SK-N-SH (cell line): ENCODE data around the gene IBTK. TPM values are rescaled to one million over a fixed set of nuclear protein-coding genes. Genes with fewer than 3 reads are reported as not detected.
"Not testable (repeated sequence)": the region's sequence is repeated elsewhere in the genome, so short reads cannot be mapped to it uniquely, and the experiment has no call there.

ENCODE experiments used
- CTCF ChIA-PET: fragments of 300-600, 350-600 bp; formaldehyde crosslinking; extraction: SDS; loops from one replicate; lab custom pipeline; 2021; lab: Yijun Ruan, JAX
- POLR2A ChIA-PET: fragments of 350-600 bp; sonication (Branson Sonifier 250); formaldehyde crosslinking; extraction: SDS; loops from one replicate; lab custom pipeline; 2020; ENCODE audit warnings: antibody characterized with exemption, inconsistent platforms; lab: Yijun Ruan, JAX
- DNase-seq: peaks from one replicate; pipeline ENCODE4 v3.0.0; 2012
- H2AFZ ChIP-seq: fragments of 200-600 bp; sonication (generic); 2 replicates; pipeline ENCODE4 v1.8.1; 2016; ENCODE audit warnings: antibody characterized with exemption, mild to moderate bottlenecking, low read depth
- H3F3A ChIP-seq: fragments of 200-600 bp; sonication (generic); replicated peaks from 2 replicates; pipeline ENCODE3; 2016; ENCODE audit warnings: antibody characterized with exemption, mild to moderate bottlenecking; ENCODE audit not compliant: insufficient read depth
- H3K27ac ChIP-seq, 2 experiments: fragments of 200-500 bp in 1 of 2; fragments of 200-600 bp in 1 of 2; sonication (Bioruptor generic) in 1 of 2; sonication (generic), shearing (Covaris generic) in 1 of 2; 2 replicates each; pipeline versions ENCODE4 v1.5.1 to v1.6.1; 2014 to 2016; ENCODE audit warnings: low read depth in 2 of 2, inconsistent platforms in 1 of 2, low read length in 1 of 2, mild to moderate bottlenecking in 1 of 2, mixed read lengths in 1 of 2
- H3K27me3 ChIP-seq: fragments of 200-600 bp; sonication (generic), shearing (Covaris generic); 2 replicates; pipeline ENCODE4 v1.6.1; 2016; ENCODE audit warnings: mixed run types; ENCODE audit not compliant: insufficient read depth
- H3K36me3 ChIP-seq, 2 experiments: fragments of 200-500 bp in 1 of 2; fragments of 200-600 bp in 1 of 2; sonication (Bioruptor generic) in 1 of 2; sonication (generic) in 1 of 2; replicated peaks in 1 of 2; 2 replicates each; pipeline versions ENCODE3 to v1.5.1; 2014 to 2016; ENCODE audit warnings: low read length in 1 of 2, mild to moderate bottlenecking in 1 of 2; ENCODE audit not compliant: insufficient read depth in 2 of 2, control insufficient read depth in 1 of 2
- H3K4me1 ChIP-seq, 2 experiments: fragments of 200-500 bp in 1 of 2; fragments of 200-600 bp in 1 of 2; sonication (Bioruptor generic) in 1 of 2; sonication (generic), shearing (Covaris generic) in 1 of 2; 2 replicates each; pipeline versions ENCODE4 v1.5.1 to v1.6.1; 2014 to 2016; ENCODE audit warnings: low read depth in 1 of 2, low read length in 1 of 2, mixed run types in 1 of 2; ENCODE audit not compliant: insufficient read depth in 2 of 2, control insufficient read depth in 1 of 2
- H3K4me2 ChIP-seq: fragments of 200-600 bp; sonication (generic), shearing (Covaris generic); 2 replicates; pipeline ENCODE4 v1.6.1; 2017; ENCODE audit warnings: mixed run types
- H3K4me3 ChIP-seq, 2 experiments: fragments of 200-500 bp in 1 of 2; fragments of 200-600 bp in 1 of 2; sonication (Bioruptor generic) in 1 of 2; sonication (generic), shearing (Covaris generic) in 1 of 2; 2 replicates each; pipeline versions ENCODE4 v1.5.1 to v1.8.1; 2014 to 2016; ENCODE audit warnings: low read depth in 2 of 2, inconsistent platforms in 1 of 2, low read length in 1 of 2, mild to moderate bottlenecking in 1 of 2, mixed read lengths in 1 of 2, moderate library complexity in 1 of 2
- H3K79me2 ChIP-seq: fragments of 200-600 bp; sonication (generic); 2 replicates; pipeline ENCODE4 v1.8.1; 2017; ENCODE audit warnings: mild to moderate bottlenecking; ENCODE audit not compliant: insufficient read depth
- H3K9ac ChIP-seq: fragments of 200-600 bp; sonication (generic); 2 replicates; pipeline ENCODE4 v1.6.1; 2017; ENCODE audit warnings: mixed run types
- H3K9me2 ChIP-seq: fragments of 200-600 bp; sonication (generic); 2 replicates; pipeline ENCODE4 v1.6.1; 2017; ENCODE audit warnings: mixed run types
- H3K9me3 ChIP-seq: fragments of 200-600 bp; sonication (generic); 2 replicates; pipeline ENCODE4 v1.6.1; 2017; ENCODE audit warnings: mixed run types, mild to moderate bottlenecking, moderate library complexity
- H4K20me1 ChIP-seq: fragments of 200-600 bp; sonication (generic); 2 replicates; pipeline ENCODE4 v1.6.1; 2017; ENCODE audit warnings: mild to moderate bottlenecking, mixed run types; ENCODE audit not compliant: insufficient read depth
- EZH2phosphoT487 ChIP-seq: fragments of 200-600 bp; sonication (generic); IDR thresholded peaks from 2 replicates; pipeline ENCODE4 v1.6.1; 2017; ENCODE audit warnings: low read depth, mixed run types, mild to moderate bottlenecking, antibody characterized with exemption, moderate library complexity, borderline replicate concordance
- NFIC ChIP-seq: IDR thresholded peaks from 2 replicates; pipeline ENCODE4 v1.4.0; 2012; ENCODE audit warnings: borderline replicate concordance
- NRF1 ChIP-seq: IDR thresholded peaks from 2 replicates; pipeline ENCODE4 v1.6.1; 2012; ENCODE audit warnings: low read depth, mild to moderate bottlenecking, low read length
- WGBS: methylation state at CpG from one replicate; pipeline ENCODE4 v1.1.6; 2017; ENCODE audit warnings: low lambda C conversion rate; 5-methylcytosine and 5-hydroxymethylcytosine counted together
- polyA plus RNA-seq, 3 experiments: library from polyadenylated mRNA; depleted of rRNA; stranded (reverse); fragments of >200 nt; gene quantifications; 2 replicates each; pipeline ENCODE4 v1.2.3, GENCODE V29; 2012
- TF ChIP-seq, protein P1 (sequence below): IDR thresholded peaks from 2 replicates; pipeline ENCODE4 v1.4.0; 2012; ENCODE audit warnings: low read depth, borderline replicate concordance

IBTK gene
- polyA plus RNA-seq, 1 of the 3 experiments (the other 2 are of a cell fraction) = 9.5 TPM

DNA sequence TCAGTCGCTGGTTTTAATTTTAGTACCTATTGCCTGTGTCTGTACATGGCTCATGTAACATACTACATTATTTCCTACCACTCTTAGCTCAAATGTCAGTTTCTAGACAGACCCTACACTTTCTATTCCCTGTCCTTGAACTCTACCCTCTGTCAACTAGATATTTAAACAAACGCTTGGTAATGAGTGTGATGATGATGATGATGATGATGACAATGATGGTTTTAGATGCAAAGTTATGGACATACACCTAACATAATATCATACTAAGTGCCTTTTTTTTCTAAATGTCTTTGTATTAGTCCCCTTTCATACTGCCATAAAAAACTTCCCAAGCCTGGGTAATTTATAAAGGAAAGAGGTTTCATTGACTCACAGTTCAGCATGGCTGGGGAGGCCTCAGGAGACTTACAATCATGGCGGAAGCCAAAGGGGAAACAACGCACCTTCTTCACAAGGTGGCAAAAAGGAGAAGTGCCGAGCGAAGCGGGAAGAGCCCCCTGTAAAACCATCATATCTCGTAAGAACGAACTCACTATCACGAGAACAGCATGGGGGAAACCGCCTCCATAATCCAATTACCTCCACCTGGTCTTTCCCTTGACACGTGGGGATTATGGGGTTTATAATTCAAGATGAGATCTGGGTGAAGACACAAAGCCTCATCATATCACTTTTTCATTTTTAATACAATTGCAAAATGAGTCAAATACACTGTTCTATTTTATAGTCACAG lies 87.1 kb downstream of the IBTK start:
- Histone ChIP-seq H3K9me2 (no peaks in the 10 kb centered on the region), H3F3A (peaks cover 7% of the 10 kb centered on the region), H3K4me1 (no peaks in the 10 kb centered on the region; a peak in 1 of 4 replicates), H2AFZ (no peak overlapping the region)
- WGBS = 95% methylated on average over 12 of the region's 12 CpGs
- TF ChIP-seq, protein P1, sequence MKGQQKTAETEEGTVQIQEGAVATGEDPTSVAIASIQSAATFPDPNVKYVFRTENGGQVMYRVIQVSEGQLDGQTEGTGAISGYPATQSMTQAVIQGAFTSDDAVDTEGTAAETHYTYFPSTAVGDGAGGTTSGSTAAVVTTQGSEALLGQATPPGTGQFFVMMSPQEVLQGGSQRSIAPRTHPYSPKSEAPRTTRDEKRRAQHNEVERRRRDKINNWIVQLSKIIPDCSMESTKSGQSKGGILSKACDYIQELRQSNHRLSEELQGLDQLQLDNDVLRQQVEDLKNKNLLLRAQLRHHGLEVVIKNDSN = no peak
- TF ChIP-seq EZH2phosphoT487 = no peak
- TF ChIP-seq NFIC = no peak
- no peak for TF ChIP-seq NRF1
- TF ChIP-seq, all 33 proteins: peak for 0
- H4K20me1 ChIP-seq = no peaks in the 10 kb centered on the region
- H3K79me2 ChIP-seq = no peaks in the 10 kb centered on the region
- no peak overlapping the region for H3K4me2 ChIP-seq
- no peaks in the 10 kb centered on the region for H3K27me3 ChIP-seq
- no peak for DNase-seq
- ChIA-PET POLR2A (no interaction called here), CTCF (no interaction called here)
- H3K9ac ChIP-seq = no peak overlapping the region
- H3K4me3 ChIP-seq = no peak overlapping the region
- no peak overlapping the region for H3K27ac ChIP-seq
- peaks cover 1 to 22% of the 10 kb centered on the region in 2 experiments for H3K36me3 ChIP-seq
- no peaks in the 10 kb centered on the region for H3K9me3 ChIP-seq

DNA sequence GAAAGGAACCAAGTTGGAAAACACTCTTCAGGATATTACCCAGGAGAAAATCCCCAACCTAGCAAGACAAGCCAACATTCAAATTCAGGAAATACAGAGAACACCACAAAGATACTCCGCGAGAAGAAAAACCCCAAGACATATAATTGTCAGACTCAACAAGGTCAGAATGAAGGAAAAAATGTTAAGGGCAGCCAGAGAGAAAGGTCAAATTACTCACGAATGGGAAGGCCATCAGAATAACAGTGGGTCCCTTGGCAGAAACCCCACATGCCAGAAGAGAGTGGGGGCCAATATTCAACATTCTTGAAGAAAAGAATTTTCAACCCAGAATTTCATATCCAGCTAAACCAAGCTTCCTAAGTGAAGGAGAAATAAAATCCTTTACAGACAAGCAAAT lies 94.8 kb downstream of the IBTK start:
- H3K27ac ChIP-seq, H3K27me3 ChIP-seq, H4K20me1 ChIP-seq, H3K4me3 ChIP-seq, H3K4me1 ChIP-seq, H2AFZ ChIP-seq, POLR2A ChIA-PET, H3F3A ChIP-seq, H3K9me2 ChIP-seq, H3K79me2 ChIP-seq, DNase-seq, H3K9me3 ChIP-seq, H3K9ac ChIP-seq, CTCF ChIA-PET, H3K4me2 ChIP-seq, H3K36me3 ChIP-seq: not testable (repeated sequence)
- WGBS = 83% methylated on average over 3 of the region's 3 CpGs

GRCh38 chr6:82151147-82151546 lies 96.4 kb downstream of the IBTK start:
- H2AFZ ChIP-seq, DNase-seq, H3K9me3 ChIP-seq, H3K4me1 ChIP-seq, H3F3A ChIP-seq, H3K27ac ChIP-seq, POLR2A ChIA-PET, H4K20me1 ChIP-seq, H3K79me2 ChIP-seq, H3K36me3 ChIP-seq, H3K27me3 ChIP-seq, H3K4me3 ChIP-seq, H3K9ac ChIP-seq, H3K4me2 ChIP-seq, H3K9me2 ChIP-seq: not testable (repeated sequence)
- WGBS = 94% methylated on average over 6 of the region's 10 CpGs
- CTCF ChIA-PET = interaction anchor here (0.9 to 1.1 kb wide), 2 partner anchors 27 to 113 kb away, joined by 3 read pairs; no protein-coding TSS in a partner anchor
